Activated naive CD8-positive, alpha-beta T cell treated with anti-CD3 and anti-CD28 coated beads, Interleukin-2, amount 10 ng/mL, durations not matched to agents 7 days and 5 days (primary cell): ENCODE results near the gene ANKH. TPM values are rescaled to one million over a fixed set of nuclear protein-coding genes. Genes with fewer than 3 reads are reported as not detected.
"Not testable (repeated sequence)": the region's sequence is repeated elsewhere in the genome, so short reads cannot be mapped to it uniquely, and the experiment has no call there.

ENCODE experiments used
- ATAC-seq: fragments of 150-1000 bp; cut with Tn5 transposase; one replicate; pipeline ENCODE4 v1.10.0; 2021; ENCODE audit warnings: low read depth, moderate library complexity
- POLR2A ChIA-PET: fragments of 350-600 bp; sonication (Branson Sonifier 250); formaldehyde crosslinking; loops from one replicate; lab custom pipeline; 2021; ENCODE audit warnings: antibody characterized with exemption; lab: Charles Lee
- DNase-seq: peaks from one replicate; pipeline ENCODE4 v3.0.0; 2021
- H3K27ac Mint-ChIP-seq: one replicate; pipeline ENCODE4 v1.8.0; 2022; ENCODE audit warnings: mild to moderate bottlenecking, mixed read lengths
- H3K27me3 Mint-ChIP-seq: one replicate; pipeline ENCODE4 v1.8.0; 2022; ENCODE audit warnings: mild to moderate bottlenecking, moderate library complexity, mixed read lengths
- H3K36me3 Mint-ChIP-seq: one replicate; pipeline ENCODE4 v1.8.0; 2021; ENCODE audit warnings: mild to moderate bottlenecking, mixed read lengths
- H3K4me1 Mint-ChIP-seq: one replicate; pipeline ENCODE4 v1.8.0; 2021; ENCODE audit warnings: mixed read lengths
- H3K4me3 Mint-ChIP-seq: one replicate; pipeline ENCODE4 v1.8.0; 2022; ENCODE audit warnings: mild to moderate bottlenecking, moderate library complexity, mixed read lengths
- H3K9me3 Mint-ChIP-seq: one replicate; pipeline ENCODE4 v1.8.0; 2021; ENCODE audit warnings: mixed read lengths
- total RNA-seq, 2 experiments: library from RNA; stranded (reverse); gene quantifications; one replicate each; pipeline ENCODE4 v1.2.3, GENCODE V29; 2021

The ANKH gene
- total RNA-seq, 2 experiments from 2014 or later, result 52.4 to 55.5 TPM

DNA sequence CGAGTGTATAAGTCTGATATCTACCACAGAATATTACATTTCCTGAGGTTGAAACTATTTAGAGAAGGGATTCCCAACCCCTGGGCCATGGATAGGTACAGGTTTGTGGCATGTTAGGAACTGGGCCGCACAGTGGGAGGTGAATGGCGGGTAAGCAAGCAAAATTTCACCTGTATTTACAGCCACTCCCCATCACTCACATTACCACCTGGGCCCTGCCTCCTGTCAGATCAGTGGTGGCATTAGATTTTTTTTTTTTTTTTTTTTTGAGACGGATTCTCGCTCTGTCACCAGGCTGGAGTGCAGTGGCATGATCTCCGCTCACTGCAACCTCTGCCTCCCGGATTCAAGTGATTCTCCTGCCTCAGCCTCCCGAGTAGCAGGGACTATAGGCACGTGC is 6.6 kb upstream of the ANKH start:
- H3K27me3 Mint-ChIP-seq, H3K4me1 Mint-ChIP-seq, H3K27ac Mint-ChIP-seq, H3K4me3 Mint-ChIP-seq, POLR2A ChIA-PET, ATAC-seq, H3K36me3 Mint-ChIP-seq, DNase-seq, H3K9me3 Mint-ChIP-seq: not testable (repeated sequence)

DNA sequence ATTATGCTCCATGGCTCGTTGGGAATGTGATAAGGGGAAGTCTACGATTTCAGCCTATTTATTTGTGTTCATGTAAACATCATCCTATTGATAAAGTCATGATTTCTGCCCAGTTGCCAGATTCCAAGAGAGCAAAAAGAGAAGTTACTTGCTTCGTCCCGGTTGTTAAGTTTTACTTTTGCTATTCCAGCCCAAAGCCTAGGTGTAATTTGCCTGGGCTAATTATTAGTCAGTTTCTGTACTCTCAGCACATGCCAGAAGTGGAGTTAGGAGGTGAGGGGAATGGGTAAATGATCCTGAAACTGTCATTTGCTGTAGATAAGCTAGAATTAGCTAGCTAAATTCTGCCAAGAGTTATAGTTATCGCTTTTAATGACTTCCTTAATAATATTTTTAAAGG is 4.5 kb upstream of the ANKH start:
- Mint-ChIP-seq H3K27ac (no peak overlapping the region), H3K27me3 (peaks cover 9% of the 10 kb centered on the region), H3K9me3 (no peaks in the 10 kb centered on the region), H3K4me1 (peaks cover 6% of the 10 kb centered on the region), H3K4me3 (no peak overlapping the region), H3K36me3 (no peaks in the 10 kb centered on the region)
- ATAC-seq (no peak), DNase-seq (no peak)
- POLR2A ChIA-PET, result no interaction called here

DNA sequence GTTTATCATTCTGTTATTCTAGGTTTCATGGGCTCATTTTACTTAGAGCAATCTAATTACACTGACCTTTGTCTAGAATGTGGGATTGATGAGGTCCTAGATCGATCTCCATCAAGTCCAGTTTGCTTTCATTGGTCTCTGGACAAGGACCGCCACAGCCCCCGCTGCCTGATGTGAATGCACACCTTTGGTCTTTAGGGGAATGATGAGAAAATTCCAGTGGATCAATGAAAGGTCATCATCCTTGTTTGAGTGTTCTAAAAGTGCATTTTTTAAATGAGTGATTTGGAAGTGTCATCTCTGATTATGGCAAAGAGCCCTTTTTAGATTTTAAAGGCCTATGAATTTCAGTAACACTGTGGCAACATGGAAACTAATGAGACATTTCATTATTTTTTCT is 2.2 kb upstream of the ANKH start:
- Mint-ChIP-seq H3K9me3 (no peaks in the 10 kb centered on the region), H3K4me1 (peaks cover 24% of the 10 kb centered on the region), H3K4me3 (peak overlapping the region; percentile 44), H3K27me3 (peaks cover 7% of the 10 kb centered on the region), H3K27ac (no peak overlapping the region), H3K36me3 (no peaks in the 10 kb centered on the region)
- ATAC-seq, result no peak
- POLR2A ChIA-PET, result no interaction called here
- DNase-seq, result no peak

DNA sequence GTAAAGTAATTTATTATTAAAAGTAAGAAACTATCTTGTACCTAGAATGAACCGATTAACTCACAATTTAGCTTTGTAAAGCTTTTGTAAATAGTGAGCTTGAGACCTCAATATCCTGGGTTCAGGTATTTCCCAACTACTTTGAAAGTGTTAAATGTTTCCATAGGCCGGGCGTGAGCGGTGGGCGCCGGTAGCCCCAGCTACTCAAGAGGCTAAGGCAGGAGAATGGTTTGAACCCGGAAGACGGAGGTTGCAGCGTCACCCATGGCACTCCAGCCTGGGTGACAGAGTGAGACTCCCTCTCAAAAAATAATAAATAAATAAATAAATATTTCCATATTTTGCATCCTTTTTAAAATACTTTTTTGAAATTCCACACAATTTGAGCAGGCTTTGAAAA is 1.5 kb upstream of the ANKH start:
- POLR2A ChIA-PET, result interaction anchor here (1.2 to 1.6 kb wide), 2 partner anchors 120 to 507 kb away, joined by 3 to 4 read pairs; no protein-coding TSS in a partner anchor
- Mint-ChIP-seq H3K27me3 (peaks cover 7% of the 10 kb centered on the region), H3K4me1 (peaks cover 25% of the 10 kb centered on the region), H3K9me3 (no peaks in the 10 kb centered on the region), H3K36me3 (no peaks in the 10 kb centered on the region), H3K4me3 (peak overlapping the region; percentile 90), H3K27ac (no peak overlapping the region)
- no peak for DNase-seq
- no peak for ATAC-seq

DNA sequence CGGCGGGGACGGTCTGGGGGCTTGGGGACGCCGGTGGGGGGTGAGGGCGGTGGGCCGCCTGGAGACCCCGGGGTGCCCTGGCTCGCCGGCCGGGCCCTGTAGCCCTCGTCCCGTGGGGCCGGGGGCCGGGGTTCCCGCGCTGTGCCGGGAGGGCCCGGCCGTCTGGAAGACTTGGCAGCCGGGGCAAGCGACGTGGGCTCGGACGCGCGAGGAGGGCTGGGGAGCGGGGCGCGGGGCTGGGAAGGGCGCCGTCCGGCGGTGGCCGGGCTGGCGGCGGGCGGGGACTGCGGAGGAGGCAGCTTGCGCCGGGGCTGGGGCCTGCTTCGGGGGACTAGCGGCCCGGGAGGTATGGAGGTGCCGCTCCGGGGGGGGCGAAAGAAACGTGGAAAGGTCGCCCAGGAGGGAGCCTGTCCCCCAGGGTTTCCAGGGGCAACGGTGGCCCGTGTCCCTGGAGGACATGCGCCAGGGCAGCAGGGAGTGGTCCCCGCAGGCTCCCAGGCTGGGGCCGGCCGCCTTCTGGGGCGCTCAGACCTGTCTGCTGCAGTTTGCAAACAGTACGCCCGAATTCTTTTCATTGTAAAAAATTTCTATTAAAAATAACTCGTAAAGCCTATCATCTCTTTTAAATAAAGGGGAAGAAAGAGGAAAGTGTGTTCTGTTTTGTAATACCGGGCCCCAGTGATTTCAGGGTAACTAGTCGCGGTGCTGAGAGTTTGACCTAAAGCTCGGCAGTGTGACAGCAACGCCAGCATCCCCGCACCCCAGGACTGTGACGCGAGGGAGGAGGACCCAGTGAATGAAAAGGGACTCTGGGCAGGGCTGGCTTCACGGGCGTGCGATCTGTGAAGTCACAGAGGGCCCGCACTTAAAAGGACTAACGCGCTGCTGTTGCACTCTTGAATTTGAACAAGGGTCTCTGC is 752 bp upstream of the ANKH start:
- ATAC-seq (peak; percentile 35), DNase-seq (peak; percentile 62)
- no peaks in the 10 kb centered on the region for H3K36me3 Mint-ChIP-seq
- H3K4me1 Mint-ChIP-seq, result peaks cover 25% of the 10 kb centered on the region
- peaks cover 7% of the 10 kb centered on the region for H3K27me3 Mint-ChIP-seq
- H3K27ac Mint-ChIP-seq, result peak overlapping the region; percentile 90
- POLR2A ChIA-PET, result interaction anchor here (0.6 to 1.6 kb wide), 3 partner anchors 44 to 507 kb away, joined by 3 to 4 read pairs (median 4); no protein-coding TSS in a partner anchor
- no peaks in the 10 kb centered on the region for H3K9me3 Mint-ChIP-seq
- H3K4me3 Mint-ChIP-seq, result peak overlapping the region; percentile 90

DNA sequence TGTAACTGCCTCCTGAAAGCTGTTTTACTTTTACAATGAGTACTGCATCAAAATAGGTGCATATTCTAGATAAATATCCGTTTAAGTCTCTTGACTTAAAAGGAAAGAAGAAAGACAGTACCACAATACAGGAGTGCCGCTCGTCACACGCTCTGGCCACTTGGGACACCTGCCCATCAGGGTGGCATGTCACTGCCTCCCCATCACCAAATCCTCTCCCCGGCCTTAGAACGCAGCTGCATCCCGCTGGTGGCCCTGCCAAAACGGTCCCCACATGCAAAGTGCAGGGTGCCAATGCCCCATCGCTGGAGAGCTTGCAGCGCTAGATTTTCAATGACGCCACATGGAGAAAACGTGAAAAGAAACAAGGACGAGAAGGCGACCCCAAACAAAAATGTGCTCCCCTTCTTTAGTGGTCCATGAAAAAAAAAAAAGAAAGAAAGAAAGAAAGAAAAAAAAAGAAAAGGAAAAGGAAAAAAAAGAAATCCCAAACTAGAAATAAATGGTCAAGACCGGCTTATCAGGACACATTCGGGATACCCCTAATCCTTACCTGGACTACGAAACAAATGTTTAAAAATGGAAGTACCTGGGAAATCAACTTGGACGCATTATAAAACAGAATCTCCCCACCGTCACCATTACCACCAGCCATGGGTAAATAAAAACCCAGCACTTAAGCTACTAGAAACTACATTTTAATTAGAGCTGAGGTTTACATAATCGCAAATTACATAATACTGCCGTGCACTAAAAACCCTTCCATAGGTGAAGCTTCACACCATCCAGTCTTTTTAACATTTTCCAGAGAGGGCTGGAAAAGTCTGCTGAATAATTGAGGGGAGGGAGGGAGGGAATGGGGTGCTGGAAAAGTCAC is 1.0 kb downstream of the ANKH start:
- Mint-ChIP-seq H3K4me3 (peak overlapping the region; percentile 86), H3K4me1 (peaks cover 25% of the 10 kb centered on the region), H3K9me3 (no peaks in the 10 kb centered on the region), H3K27ac (peak overlapping the region; percentile 63), H3K36me3 (no peaks in the 10 kb centered on the region), H3K27me3 (peaks cover 4% of the 10 kb centered on the region)
- DNase-seq, result peak; percentile 52
- POLR2A ChIA-PET, result interaction anchor here (1.0 to 1.3 kb wide), 2 partner anchors 61 to 122 kb away, joined by 5 to 6 read pairs; no protein-coding TSS in a partner anchor
- peak; percentile 11 for ATAC-seq

DNA sequence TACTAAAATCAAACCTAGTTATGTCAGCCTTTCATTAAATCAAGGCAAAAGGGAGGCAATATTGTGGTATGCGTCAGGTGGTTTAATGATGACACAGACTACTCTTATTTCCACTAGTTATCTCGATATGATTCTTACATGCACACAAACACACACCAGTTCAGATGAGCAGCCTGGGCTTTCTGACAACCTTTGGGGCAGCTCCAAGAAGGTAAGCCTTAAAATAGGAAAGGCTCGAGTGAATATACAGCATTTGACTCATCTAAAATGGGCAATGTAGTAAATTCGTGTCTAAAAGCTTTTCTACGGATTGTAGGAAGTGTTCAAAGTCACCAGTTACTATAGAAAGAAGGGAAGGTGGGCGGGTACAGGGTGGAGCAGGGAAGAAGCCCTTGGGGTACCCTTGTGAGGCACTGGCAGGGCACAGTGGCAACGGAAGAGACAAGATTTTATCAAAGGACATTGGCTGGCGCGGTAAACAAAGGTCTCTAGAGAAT is 1.9 kb downstream of the ANKH start:
- Mint-ChIP-seq H3K4me3 (peak overlapping the region; percentile 86), H3K9me3 (no peaks in the 10 kb centered on the region), H3K27me3 (peaks cover 4% of the 10 kb centered on the region), H3K4me1 (peaks cover 25% of the 10 kb centered on the region), H3K36me3 (no peaks in the 10 kb centered on the region), H3K27ac (peak overlapping the region; percentile 18)
- POLR2A ChIA-PET, result interaction anchor here (0.6 kb wide), 1 partner anchor 53 kb away, joined by 3 read pairs; no protein-coding TSS in a partner anchor
- ATAC-seq, result no peak
- no peak for DNase-seq

DNA sequence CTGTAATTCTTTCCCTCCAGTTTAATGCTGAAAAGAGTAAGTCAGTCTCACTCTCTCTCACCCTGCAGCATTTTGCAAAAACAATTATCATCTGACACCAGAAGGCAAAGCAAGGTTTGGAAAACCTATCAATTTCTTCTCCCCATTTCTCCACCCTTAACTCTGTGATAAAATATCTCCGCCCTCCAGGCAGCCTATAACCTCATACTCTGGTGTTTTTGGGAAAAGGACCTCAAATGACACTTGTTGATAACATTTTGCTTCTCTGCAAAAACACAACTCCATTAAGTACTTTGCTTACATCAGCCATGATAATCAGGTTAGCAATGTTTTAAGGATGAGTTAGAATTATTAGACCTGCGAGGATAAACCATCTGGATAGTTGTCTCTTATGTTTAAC is 2.3 kb downstream of the ANKH start:
- Mint-ChIP-seq H3K4me3 (no peak overlapping the region), H3K4me1 (peaks cover 25% of the 10 kb centered on the region), H3K27me3 (peaks cover 4% of the 10 kb centered on the region), H3K27ac (no peak overlapping the region), H3K36me3 (no peaks in the 10 kb centered on the region), H3K9me3 (no peaks in the 10 kb centered on the region)
- DNase-seq, result no peak
- POLR2A ChIA-PET, result interaction anchor here (0.6 kb wide), 1 partner anchor 54 kb away, joined by 3 read pairs; no protein-coding TSS in a partner anchor
- no peak for ATAC-seq

DNA sequence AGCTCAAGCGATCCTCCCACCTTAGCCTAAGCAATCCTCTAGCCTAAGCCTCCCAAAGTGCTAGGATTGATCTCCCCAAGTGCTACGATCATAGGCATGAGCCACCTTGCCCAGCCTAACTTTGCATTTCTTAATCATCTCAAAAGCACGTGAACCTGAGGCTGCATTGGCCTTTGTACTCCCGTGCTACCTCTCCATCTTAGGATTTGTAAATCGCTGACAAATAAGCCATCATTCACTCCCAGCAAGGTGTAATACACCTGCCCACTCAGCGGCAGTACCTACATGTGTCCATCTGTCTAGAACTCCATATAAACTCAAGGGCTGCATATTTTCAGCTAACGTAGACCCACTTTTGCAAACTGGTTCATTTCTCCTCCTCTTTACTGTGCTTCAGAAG is 2.8 kb downstream of the ANKH start:
- Mint-ChIP-seq H3K36me3 (no peaks in the 10 kb centered on the region), H3K4me1 (peaks cover 24% of the 10 kb centered on the region), H3K4me3 (no peak overlapping the region), H3K9me3 (no peaks in the 10 kb centered on the region), H3K27ac (no peak overlapping the region), H3K27me3 (peaks cover 4% of the 10 kb centered on the region)
- POLR2A ChIA-PET, result no interaction called here
- no peak for ATAC-seq
- DNase-seq, result no peak

DNA sequence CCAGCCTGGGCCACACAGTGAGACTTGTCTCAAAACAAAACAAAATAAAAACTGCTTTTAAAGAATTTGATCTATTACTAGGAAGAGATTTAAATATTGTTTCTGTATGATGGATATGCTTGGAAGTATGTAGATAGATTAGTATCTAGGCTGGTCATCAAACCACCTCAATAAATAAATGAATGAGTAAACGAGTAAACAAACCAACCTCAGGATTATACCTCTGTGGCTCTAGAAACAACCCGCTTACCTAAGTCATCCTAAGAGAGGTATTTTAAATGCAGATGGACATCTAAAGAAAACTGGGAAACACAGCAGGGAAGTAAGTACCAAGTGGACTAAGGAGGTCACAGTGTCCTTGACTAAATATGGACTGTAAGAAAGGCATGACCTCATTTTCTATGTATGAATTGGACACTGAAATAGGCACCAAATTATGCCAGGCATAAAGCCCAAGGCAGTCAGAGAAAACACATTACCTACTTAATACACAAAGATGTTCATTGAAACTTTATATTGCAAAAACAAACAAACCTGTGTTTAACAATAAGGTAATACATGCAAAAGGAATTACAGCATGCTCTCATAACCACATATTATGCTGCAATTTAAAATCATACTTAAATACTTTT is 7.3 kb downstream of the ANKH start:
- Mint-ChIP-seq H3K36me3 (peaks cover 1% of the 10 kb centered on the region), H3K27me3 (no peaks in the 10 kb centered on the region), H3K9me3 (no peaks in the 10 kb centered on the region), H3K4me1 (peaks cover 6% of the 10 kb centered on the region), H3K27ac (no peak overlapping the region), H3K4me3 (no peak overlapping the region)
- no peak for DNase-seq
- ATAC-seq, result no peak
- POLR2A ChIA-PET, result no interaction called here

DNA sequence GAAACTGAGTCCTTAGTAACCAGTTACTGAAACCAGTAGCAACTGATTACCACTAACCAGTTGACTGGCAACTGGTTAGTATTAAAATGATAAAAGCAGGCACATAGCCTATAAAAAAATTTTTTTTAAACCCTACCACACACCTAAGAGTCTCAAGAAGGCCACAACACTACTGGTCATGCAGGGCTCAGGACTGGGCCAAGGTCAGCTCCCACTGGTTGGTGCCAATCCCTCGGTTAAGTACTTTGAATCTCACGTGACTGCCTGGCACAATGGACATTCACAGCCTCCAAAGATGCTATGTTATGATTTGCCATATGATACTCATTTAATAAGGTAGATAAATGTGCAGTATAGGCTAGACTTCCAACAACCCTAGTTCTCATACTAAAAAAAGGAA is 8.5 kb downstream of the ANKH start:
- Mint-ChIP-seq H3K36me3 (peaks cover 3% of the 10 kb centered on the region), H3K9me3 (no peaks in the 10 kb centered on the region), H3K4me3 (no peak overlapping the region), H3K4me1 (no peaks in the 10 kb centered on the region), H3K27me3 (no peaks in the 10 kb centered on the region), H3K27ac (no peak overlapping the region)
- DNase-seq, result no peak
- POLR2A ChIA-PET, result no interaction called here
- no peak for ATAC-seq

DNA sequence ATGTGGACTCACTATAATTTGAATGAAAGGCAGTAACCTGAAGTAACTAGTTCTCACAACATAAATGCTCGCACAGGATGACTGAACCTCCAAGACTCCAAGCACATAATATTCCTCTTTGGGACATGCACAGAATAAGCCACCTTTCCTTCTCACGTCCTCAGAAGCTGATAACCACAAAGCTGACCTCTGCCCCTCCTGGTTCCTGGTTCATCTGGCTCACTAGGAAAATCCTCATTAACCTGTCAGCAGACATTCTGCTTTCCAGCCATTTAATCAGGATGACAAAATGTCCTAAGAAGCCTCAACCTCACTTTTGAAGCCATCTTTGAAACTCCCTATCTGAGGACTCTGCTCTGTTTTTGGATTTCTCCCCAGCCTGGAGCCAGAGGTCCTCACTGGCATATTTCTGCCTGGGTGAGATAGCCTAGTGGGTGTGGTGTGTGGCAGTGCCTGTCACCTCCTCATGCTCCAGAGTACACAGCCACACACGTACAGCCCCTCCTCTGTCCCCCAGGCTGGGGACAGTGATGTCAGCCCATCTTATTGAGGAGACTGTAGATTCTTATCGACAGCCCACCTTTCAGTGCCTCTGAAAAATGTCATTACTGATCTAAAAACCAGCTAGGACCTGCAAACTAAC is 10.3 kb downstream of the ANKH start:
- H3K9me3 Mint-ChIP-seq, result no peaks in the 10 kb centered on the region
- POLR2A ChIA-PET, result no interaction called here
- no peaks in the 10 kb centered on the region for H3K4me1 Mint-ChIP-seq
- H3K27me3 Mint-ChIP-seq, result no peaks in the 10 kb centered on the region
- peaks cover 3% of the 10 kb centered on the region for H3K36me3 Mint-ChIP-seq
- ATAC-seq (no peak), DNase-seq (no peak)
- no peak overlapping the region for H3K27ac Mint-ChIP-seq
- no peak overlapping the region for H3K4me3 Mint-ChIP-seq
